Measurements from ENCODE around the gene ITIH4.

- TF ChIP-seq GATA2 (IDR thresholded peaks at IDR 0.05; ENCODE audit: low read depth, low read length), result no peak
- no peak for TF ChIP-seq GATA3 (IDR thresholded peaks at IDR 0.05; ENCODE audit: low read depth, low read length)
These were observed 53.1 kb downstream of the ITIH4 start, which contains the start of gene ITIH1 for GRCh38 chr3:52777127-52777958.

Data from SH-SY5Y (cell line).